Stimulated activated naive CD4-positive, alpha-beta T cell (primary cell): ENCODE measurements around the gene EMSY.
"Not testable (repeated sequence)": the region's sequence is repeated elsewhere in the genome, so short reads cannot be mapped to it uniquely, and the experiment has no call there.

Experiments
- DNase-seq, 6 experiments: peaks; one replicate each; lab custom pipeline; 2025; lab: John Stamatoyannopoulos, UW

The EMSY gene

GRCh38 chr11:76574406-76574805 is 129.6 kb downstream of the EMSY start:
- no peak for DNase-seq

GRCh38 chr11:76574879-76575278 is 130.1 kb downstream of the EMSY start:
- no peak for DNase-seq

GRCh38 chr11:76577226-76577920 is 132.6 kb downstream of the EMSY start:
- no peak for DNase-seq

- no peak for DNase-seq
Observed at GRCh38 chr11:76577921-76578653, 133.3 kb downstream of the EMSY start.

- no peak for DNase-seq
Observed at GRCh38 chr11:76578654-76579055, 133.8 kb downstream of the EMSY start.

GRCh38 chr11:76579056-76579751 is 134.4 kb downstream of the EMSY start:
- DNase-seq = no peak

- DNase-seq = no peak
Observed at GRCh38 chr11:76579752-76580151, 134.9 kb downstream of the EMSY start.

GRCh38 chr11:76582471-76582870 is 137.7 kb downstream of the EMSY start:
- not testable (repeated sequence) for DNase-seq

- no peak for DNase-seq
Observed at GRCh38 chr11:76587820-76588454, 143.1 kb downstream of the EMSY start.

- no peak for DNase-seq
Observed at GRCh38 chr11:76588455-76589325, 143.9 kb downstream of the EMSY start.

- no peak for DNase-seq
Observed at GRCh38 chr11:76589477-76589876, 144.7 kb downstream of the EMSY start.

GRCh38 chr11:76589964-76590950 is 145.4 kb downstream of the EMSY start:
- DNase-seq = no peak

GRCh38 chr11:76591416-76591815 is 146.6 kb downstream of the EMSY start:
- no peak for DNase-seq

GRCh38 chr11:76592025-76592914 is 147.5 kb downstream of the EMSY start:
- no peak for DNase-seq

- DNase-seq = no peak
Observed at GRCh38 chr11:76592961-76593360, 148.1 kb downstream of the EMSY start.

GRCh38 chr11:76595091-76595490 is 150.3 kb downstream of the EMSY start:
- not testable (repeated sequence) for DNase-seq

GRCh38 chr11:76596652-76597051 is 151.8 kb downstream of the EMSY start:
- no peak for DNase-seq

GRCh38 chr11:76597533-76598425 is 153.0 kb downstream of the EMSY start:
- no peak for DNase-seq
